Stimulated activated CD4-positive, alpha-beta T cell treated with anti-CD3 and anti-CD28 coated beads, Interleukin-2, amount 100 ng/mL, for 24 hours (primary cell): Measurements from ENCODE around the gene TRIP10.
"Not testable (repeated sequence)": the region's sequence is repeated elsewhere in the genome, so short reads cannot be mapped to it uniquely, and the experiment has no call there.

Source experiments
- DNase-seq, 2 donors: peaks; one replicate each; pipeline ENCODE4 v3.0.0-alpha.2; 2020

Gene TRIP10

GRCh38 chr19:6744381-6745301 is 5.2 kb downstream of the TRIP10 start:
- DNase-seq: no peak

- no peak for DNase-seq
These were observed 6.5 kb downstream of the TRIP10 start for GRCh38 chr19:6745965-6746364.

- not testable (repeated sequence) for DNase-seq
These were observed 9.1 kb downstream of the TRIP10 start for GRCh38 chr19:6748543-6748942.

- no peak for DNase-seq
These were observed 10.6 kb downstream of the TRIP10 start for GRCh38 chr19:6750062-6750461.

GRCh38 chr19:6751189-6751588 is 11.7 kb downstream of the TRIP10 start:
- no peak for DNase-seq

GRCh38 chr19:6752256-6753177 is 13.0 kb downstream of the TRIP10 start:
- DNase-seq: no peak

GRCh38 chr19:6753178-6754031 is 13.9 kb downstream of the TRIP10 start:
- peak; percentile 86 to 91 for DNase-seq

GRCh38 chr19:6754136-6754535 is 14.7 kb downstream of the TRIP10 start:
- DNase-seq: no peak

GRCh38 chr19:6754653-6755463 is 15.4 kb downstream of the TRIP10 start:
- DNase-seq: no peak

- no peak for DNase-seq
These were observed 21.1 kb downstream of the TRIP10 start for GRCh38 chr19:6760606-6761005.

GRCh38 chr19:6761053-6761676 is 21.7 kb downstream of the TRIP10 start:
- DNase-seq: no peak

GRCh38 chr19:6762253-6762797 is 22.8 kb downstream of the TRIP10 start:
- not testable (repeated sequence) for DNase-seq

GRCh38 chr19:6765738-6766356 is 26.4 kb downstream of the TRIP10 start:
- no peak for DNase-seq

- DNase-seq: no peak
These were observed 27.0 kb downstream of the TRIP10 start for GRCh38 chr19:6766357-6767080.

GRCh38 chr19:6767081-6767356 is 27.5 kb downstream of the TRIP10 start:
- DNase-seq: no peak

- DNase-seq: peak; percentile 94 to 95
These were observed 28.1 kb downstream of the TRIP10 start, which contains the start of gene SH2D3A for GRCh38 chr19:6767357-6768235. SH2D3A (minus strand) TSS chr19:6767435; CDS start chr19:6763748, 3,687 bp downstream.

- DNase-seq: no peak
These were observed 28.8 kb downstream of the TRIP10 start for GRCh38 chr19:6768236-6768785.

- DNase-seq: no peak
These were observed 29.6 kb downstream of the TRIP10 start for GRCh38 chr19:6769006-6769619.
